Measurements from ENCODE around the gene NR5A1.

NR5A1 gene

DNA sequence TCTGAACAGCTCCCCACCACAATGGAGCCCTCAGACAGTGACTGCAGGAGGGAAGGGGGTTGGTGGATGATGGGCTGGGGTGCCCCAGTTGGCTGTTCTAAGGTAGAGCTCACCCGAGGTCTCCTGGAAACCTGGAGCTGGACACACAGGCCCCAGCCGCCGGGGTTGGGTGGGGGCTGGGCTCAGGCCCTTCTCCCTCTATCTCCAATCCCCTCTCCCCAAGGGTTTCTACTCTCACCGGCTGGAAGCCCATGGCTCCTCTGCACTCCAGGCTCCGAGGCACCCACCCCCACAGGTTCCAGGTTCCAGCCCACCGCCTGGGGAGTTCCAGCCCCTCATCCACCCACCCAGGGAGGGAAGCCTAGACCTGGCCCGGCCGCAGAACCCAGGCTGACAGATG lies 766 bp downstream of the NR5A1 start (continued):
- TF ChIP-seq, protein P1, sequence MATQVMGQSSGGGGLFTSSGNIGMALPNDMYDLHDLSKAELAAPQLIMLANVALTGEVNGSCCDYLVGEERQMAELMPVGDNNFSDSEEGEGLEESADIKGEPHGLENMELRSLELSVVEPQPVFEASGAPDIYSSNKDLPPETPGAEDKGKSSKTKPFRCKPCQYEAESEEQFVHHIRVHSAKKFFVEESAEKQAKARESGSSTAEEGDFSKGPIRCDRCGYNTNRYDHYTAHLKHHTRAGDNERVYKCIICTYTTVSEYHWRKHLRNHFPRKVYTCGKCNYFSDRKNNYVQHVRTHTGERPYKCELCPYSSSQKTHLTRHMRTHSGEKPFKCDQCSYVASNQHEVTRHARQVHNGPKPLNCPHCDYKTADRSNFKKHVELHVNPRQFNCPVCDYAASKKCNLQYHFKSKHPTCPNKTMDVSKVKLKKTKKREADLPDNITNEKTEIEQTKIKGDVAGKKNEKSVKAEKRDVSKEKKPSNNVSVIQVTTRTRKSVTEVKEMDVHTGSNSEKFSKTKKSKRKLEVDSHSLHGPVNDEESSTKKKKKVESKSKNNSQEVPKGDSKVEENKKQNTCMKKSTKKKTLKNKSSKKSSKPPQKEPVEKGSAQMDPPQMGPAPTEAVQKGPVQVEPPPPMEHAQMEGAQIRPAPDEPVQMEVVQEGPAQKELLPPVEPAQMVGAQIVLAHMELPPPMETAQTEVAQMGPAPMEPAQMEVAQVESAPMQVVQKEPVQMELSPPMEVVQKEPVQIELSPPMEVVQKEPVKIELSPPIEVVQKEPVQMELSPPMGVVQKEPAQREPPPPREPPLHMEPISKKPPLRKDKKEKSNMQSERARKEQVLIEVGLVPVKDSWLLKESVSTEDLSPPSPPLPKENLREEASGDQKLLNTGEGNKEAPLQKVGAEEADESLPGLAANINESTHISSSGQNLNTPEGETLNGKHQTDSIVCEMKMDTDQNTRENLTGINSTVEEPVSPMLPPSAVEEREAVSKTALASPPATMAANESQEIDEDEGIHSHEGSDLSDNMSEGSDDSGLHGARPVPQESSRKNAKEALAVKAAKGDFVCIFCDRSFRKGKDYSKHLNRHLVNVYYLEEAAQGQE (tag by site-specific recombination; IDR thresholded peaks at IDR 0.05), result no peak
- TF ChIP-seq REPIN1 (tag by site-specific recombination; IDR thresholded peaks at IDR 0.05; ENCODE audit: low read depth), result no peak
- no peak for TF ChIP-seq ZNF248 (tag by site-specific recombination; IDR thresholded peaks at IDR 0.05)
- TF ChIP-seq ZNF529 (tag by site-specific recombination; IDR thresholded peaks at IDR 0.05; ENCODE audit: insufficient replicate concordance), result no peak
- no peak for TF ChIP-seq ZNF37A (tag by site-specific recombination; IDR thresholded peaks at IDR 0.05)
- no peak for TF ChIP-seq KLF1 (tag by site-specific recombination; IDR thresholded peaks at IDR 0.05)
- TF ChIP-seq, protein P2, sequence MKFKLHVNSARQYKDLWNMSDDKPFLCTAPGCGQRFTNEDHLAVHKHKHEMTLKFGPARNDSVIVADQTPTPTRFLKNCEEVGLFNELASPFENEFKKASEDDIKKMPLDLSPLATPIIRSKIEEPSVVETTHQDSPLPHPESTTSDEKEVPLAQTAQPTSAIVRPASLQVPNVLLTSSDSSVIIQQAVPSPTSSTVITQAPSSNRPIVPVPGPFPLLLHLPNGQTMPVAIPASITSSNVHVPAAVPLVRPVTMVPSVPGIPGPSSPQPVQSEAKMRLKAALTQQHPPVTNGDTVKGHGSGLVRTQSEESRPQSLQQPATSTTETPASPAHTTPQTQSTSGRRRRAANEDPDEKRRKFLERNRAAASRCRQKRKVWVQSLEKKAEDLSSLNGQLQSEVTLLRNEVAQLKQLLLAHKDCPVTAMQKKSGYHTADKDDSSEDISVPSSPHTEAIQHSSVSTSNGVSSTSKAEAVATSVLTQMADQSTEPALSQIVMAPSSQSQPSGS (tag by site-specific recombination; IDR thresholded peaks at IDR 0.05; ENCODE audit: low read depth), result no peak
- TF ChIP-seq ZNF600 (tag by site-specific recombination; IDR thresholded peaks at IDR 0.05), result no peak
- no peak for TF ChIP-seq ZNF10 (tag by site-specific recombination; IDR thresholded peaks at IDR 0.05)

DNA sequence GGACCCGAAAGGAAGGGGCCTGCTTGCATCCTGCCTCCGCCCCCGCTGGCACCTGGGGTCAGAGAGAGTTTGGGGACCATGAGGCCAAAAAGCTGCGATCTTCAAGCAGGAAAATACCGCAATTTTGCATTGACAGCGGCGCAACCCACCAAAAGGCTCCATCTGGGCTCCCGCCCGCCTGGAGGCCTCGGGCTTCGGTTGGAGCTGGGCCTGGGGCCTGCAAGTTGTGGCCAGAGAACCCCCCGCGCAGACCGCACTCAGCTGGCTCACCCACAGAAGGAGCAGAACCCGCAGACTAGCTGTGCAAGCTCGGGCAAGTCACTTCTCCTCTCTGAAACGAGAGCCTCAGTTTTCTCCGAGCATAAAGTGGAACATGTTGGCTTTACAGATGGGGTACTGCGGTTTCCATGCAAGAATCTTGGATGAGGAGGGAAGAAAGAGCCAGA lies 1.3 kb downstream of the NR5A1 start:
- ChIA-PET CTCF (interaction anchor here (0.5 kb wide), 1 partner anchor 204 kb away, joined by 3 read pairs; no protein-coding TSS in a partner anchor), POLR2A (no interaction called here)
- no peak overlapping the region for H3K27ac ChIP-seq (ENCODE audit: extremely low read depth, low read depth, low read length)
- H3K4me3 ChIP-seq (ENCODE audit: low read depth, low read length), result no peak overlapping the region
- no peaks in the 10 kb centered on the region for H3K4me1 ChIP-seq (ENCODE audit: control insufficient read depth, insufficient read depth, low read length)
- H3K9me3 ChIP-seq (ENCODE audit: control insufficient read depth, insufficient read depth, low read depth, low read length), result no peaks in the 10 kb centered on the region
- no peak for TF ChIP-seq ZNF394 (tag by site-specific recombination; IDR thresholded peaks at IDR 0.05; ENCODE audit: borderline replicate concordance)
- TF ChIP-seq ZNF791 (tag by site-specific recombination; IDR thresholded peaks at IDR 0.05), result no peak
- TF ChIP-seq KLF10 (tag by site-specific recombination; IDR thresholded peaks at IDR 0.05), result no peak
- TF ChIP-seq GLI4 (tag by site-specific recombination; IDR thresholded peaks at IDR 0.05), result no peak
- TF ChIP-seq, protein P3, sequence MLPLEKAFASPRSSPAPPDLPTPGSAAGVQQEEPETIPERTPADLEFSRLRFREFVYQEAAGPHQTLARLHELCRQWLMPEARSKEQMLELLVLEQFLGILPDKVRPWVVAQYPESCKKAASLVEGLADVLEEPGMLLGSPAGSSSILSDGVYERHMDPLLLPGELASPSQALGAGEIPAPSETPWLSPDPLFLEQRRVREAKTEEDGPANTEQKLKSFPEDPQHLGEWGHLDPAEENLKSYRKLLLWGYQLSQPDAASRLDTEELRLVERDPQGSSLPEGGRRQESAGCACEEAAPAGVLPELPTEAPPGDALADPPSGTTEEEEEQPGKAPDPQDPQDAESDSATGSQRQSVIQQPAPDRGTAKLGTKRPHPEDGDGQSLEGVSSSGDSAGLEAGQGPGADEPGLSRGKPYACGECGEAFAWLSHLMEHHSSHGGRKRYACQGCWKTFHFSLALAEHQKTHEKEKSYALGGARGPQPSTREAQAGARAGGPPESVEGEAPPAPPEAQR (tag by site-specific recombination; IDR thresholded peaks at IDR 0.05), result no peak
- no peak for TF ChIP-seq ZNF138 (tag by site-specific recombination; IDR thresholded peaks at IDR 0.05; ENCODE audit: borderline replicate concordance)
- TF ChIP-seq ZNF629 (tag by site-specific recombination; IDR thresholded peaks at IDR 0.05), result no peak
- TF ChIP-seq ZNF350 (tag by site-specific recombination; IDR thresholded peaks at IDR 0.05), result no peak
- no peak for TF ChIP-seq ZNF19 (tag by site-specific recombination; IDR thresholded peaks at IDR 0.05; ENCODE audit: low read depth)
- TF ChIP-seq ZNF530 (tag by site-specific recombination; IDR thresholded peaks at IDR 0.05; ENCODE audit: low read depth), result no peak
- no peak for TF ChIP-seq ZNF624 (tag by site-specific recombination; IDR thresholded peaks at IDR 0.05)
- TF ChIP-seq KLF16 (tag by site-specific recombination; IDR thresholded peaks at IDR 0.05), result no peak
- TF ChIP-seq, protein P4, sequence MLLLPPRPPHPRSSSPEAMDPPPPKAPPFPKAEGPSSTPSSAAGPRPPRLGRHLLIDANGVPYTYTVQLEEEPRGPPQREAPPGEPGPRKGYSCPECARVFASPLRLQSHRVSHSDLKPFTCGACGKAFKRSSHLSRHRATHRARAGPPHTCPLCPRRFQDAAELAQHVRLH (tag by site-specific recombination; IDR thresholded peaks at IDR 0.05), result no peak
- TF ChIP-seq, protein P5, sequence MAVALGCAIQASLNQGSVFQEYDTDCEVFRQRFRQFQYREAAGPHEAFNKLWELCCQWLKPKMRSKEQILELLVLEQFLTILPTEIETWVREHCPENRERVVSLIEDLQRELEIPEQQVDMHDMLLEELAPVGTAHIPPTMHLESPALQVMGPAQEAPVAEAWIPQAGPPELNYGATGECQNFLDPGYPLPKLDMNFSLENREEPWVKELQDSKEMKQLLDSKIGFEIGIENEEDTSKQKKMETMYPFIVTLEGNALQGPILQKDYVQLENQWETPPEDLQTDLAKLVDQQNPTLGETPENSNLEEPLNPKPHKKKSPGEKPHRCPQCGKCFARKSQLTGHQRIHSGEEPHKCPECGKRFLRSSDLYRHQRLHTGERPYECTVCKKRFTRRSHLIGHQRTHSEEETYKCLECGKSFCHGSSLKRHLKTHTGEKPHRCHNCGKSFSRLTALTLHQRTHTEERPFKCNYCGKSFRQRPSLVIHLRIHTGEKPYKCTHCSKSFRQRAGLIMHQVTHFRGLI (tag by site-specific recombination; IDR thresholded peaks at IDR 0.05), result no peak
- TF ChIP-seq ZNF596 (tag by site-specific recombination; IDR thresholded peaks at IDR 0.05), result no peak
- no peak for TF ChIP-seq ZNF10 (tag by site-specific recombination; IDR thresholded peaks at IDR 0.05)
- no peaks in the 10 kb centered on the region for H3K36me3 ChIP-seq (ENCODE audit: control insufficient read depth in 2 of 2, insufficient read depth in 1 of 2, low read length in 2 of 2)
